Activated CD8-positive, alpha-beta memory T cell treated with anti-CD3 and anti-CD28 coated beads, Interleukin-2, amount 50 U/mL, for 1 hour (primary cell): ENCODE results near the gene PSMB1.
"Not testable (repeated sequence)": the region's sequence is repeated elsewhere in the genome, so short reads cannot be mapped to it uniquely, and the experiment has no call there.

Experiments
- DNase-seq: peaks from one replicate; pipeline ENCODE4 v3.0.0-alpha.2; 2020; ENCODE audit errors: extremely low read depth

The PSMB1 gene

GRCh38 chr6:170535004-170535403, 18.1 kb downstream of the PSMB1 start:
- no peak for DNase-seq

GRCh38 chr6:170533792-170534191, 19.3 kb downstream of the PSMB1 start:
- no peak for DNase-seq

DNA sequence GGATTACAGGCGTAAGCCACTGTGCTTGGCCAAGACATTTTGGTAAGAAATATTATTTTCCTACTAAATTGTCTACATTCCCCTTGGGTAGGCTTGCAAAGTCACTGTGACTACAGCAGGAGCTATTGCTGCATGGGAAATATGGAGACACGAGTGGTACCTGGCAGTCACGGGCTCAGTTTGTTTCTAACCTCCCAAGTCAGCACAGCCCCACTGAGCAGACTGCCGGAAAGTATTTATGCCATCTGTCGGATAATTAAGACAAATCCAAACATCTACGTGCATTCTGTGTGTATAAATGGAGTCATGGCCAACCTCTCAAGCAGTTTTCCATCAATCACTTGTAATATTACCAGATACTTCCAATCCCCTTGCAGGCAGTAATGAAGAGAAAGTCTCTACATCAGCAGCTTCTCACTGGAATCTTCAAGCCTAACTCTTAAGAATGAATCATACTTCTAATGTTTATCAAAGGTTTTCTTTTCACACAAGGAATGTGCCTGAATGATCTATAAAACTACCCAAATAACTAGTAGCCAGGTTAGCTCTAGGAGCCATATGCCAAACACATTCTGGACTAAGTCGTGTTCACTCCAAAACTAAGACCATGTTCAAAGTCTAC, 20.1 kb downstream of the PSMB1 start:
- no peak for DNase-seq

GRCh38 chr6:170529839-170530469, 23.2 kb downstream of the PSMB1 start:
- DNase-seq: peak; percentile 28

GRCh38 chr6:170527995-170528394, 25.1 kb downstream of the PSMB1 start:
- DNase-seq: not testable (repeated sequence)

DNA sequence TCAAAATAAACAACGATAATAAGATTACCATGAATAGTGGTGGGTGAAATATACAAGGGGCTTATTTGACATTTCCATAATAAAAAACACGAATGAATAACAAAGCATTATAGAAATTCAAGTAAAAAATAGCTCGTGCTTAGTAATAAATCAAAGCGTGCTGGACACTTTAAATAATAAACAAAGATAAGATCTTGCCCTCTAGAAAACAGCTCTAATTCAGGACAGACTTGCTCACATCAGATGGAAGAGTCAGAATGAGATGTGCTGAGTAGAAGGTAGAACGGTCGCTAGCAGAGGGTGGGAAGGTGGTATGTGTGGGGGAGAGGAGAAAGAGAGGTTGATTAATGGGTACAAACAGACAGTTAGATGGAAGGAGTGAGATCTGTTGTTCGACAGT, 27.3 kb downstream of the PSMB1 start:
- no peak for DNase-seq

GRCh38 chr6:170524172-170524502, 29.0 kb downstream of the PSMB1 start:
- no peak for DNase-seq

DNA sequence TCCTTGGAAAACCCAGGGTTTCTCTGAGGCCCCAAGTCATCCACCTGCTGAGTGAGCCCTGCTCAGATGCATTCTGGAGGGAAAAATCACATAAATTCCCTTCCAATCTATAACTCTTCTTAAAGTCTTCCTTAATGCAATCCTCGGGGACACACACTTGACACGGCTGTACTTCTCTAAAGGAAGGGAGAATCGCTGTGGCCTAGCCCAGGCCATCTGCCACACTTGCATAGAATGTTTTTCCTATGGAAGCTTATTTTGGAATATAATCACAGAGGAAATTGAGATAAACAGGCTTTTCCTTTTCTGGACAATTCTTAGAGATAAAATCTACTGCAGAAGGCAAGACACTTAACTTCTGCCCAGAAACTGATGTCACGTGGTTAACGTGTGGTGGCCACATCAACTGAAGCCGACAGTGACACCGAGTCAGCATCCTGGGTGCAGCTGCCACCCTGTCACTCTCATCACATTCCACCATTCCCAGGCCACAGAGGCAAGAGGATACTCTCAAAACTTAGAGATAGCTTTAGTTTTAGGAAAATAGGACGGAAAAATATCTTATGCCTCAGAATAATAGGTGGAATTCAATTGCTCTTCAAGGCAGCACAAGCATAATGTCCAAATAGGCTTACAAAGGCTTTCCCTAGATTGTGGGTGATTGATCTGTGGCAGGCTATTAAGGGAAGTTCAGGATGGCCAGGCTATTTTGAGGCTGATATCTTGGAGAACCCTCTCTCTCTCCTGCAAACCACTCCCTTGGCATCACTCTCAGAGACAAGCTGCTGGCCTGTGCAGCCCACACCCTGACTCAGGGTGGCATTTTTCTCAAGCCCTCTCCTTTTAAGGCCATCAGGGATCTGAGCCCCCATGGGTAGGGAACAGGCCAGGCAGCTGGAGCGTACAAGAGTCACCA, 29.6 kb downstream of the PSMB1 start:
- no peak for DNase-seq

DNA sequence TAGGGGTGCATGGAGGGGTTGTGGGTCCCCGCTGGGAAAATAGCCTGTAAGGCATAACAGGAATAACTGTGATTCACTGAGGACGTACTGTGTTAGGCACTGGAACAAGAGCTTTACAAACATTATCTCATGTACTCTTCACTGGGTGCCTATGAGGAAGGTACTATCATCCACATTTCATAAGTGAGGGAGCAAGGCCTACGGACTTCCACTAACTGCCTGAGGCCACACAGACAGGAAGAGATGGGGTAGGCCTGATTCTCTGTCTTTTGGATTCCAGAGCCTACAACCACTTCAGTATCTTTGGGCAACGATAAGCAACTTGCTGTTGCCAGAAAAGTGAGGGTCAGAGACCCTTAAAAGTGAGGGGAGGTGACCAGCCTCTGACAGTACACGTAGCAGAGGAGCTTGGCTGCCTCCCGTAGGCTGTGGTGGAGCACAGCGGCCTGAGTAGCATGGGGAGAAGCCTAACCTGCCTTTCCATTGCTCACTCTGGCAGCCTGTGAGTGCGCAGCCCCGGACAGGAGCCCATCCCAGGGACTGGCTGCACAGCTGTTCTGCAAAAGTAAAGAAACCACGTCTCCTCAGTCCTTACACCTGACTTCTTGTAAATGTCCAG, 30.4 kb downstream of the PSMB1 start:
- DNase-seq: no peak

DNA sequence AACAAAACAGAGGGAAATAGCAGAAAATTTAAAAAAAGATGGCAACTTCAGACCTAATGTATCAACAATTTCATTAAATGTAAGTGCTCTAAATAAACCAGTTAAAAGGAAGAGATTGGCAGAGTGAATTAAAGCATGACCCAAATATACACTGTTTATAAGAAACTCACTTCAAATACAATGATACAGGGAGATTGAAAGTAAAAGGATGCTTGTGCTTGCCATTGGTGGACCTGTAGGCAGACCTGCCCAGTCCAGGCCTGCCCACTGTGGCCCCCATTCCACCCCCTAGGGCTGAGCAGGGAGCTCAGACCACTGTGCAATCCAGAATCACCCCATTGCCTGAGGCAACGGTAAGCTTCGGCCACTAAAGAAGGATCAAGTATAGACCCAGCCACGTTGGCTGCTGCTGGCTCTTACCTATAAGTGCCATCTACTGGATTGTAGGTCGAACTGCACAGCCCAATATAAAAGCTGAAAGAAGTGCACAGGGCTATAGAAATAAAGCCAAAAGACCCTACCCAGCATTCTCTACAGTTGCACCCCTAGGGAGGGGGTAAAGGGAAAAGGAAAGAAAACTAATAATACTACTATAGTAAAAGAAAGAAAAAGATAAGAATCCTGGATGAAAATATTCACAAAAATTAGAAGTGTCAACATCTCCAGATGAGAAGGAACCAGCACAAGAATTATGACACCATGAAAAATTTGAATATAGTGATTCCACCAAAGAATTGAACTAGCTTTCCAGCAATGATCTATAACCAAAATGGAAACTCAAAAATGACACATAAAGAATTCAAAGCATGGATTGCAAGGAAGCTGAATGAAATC, 36.1 kb downstream of the PSMB1 start:
- peak; percentile 16 for DNase-seq

- no peak for DNase-seq
Measured at GRCh38 chr6:170514908-170515307, 38.2 kb downstream of the PSMB1 start.

DNA sequence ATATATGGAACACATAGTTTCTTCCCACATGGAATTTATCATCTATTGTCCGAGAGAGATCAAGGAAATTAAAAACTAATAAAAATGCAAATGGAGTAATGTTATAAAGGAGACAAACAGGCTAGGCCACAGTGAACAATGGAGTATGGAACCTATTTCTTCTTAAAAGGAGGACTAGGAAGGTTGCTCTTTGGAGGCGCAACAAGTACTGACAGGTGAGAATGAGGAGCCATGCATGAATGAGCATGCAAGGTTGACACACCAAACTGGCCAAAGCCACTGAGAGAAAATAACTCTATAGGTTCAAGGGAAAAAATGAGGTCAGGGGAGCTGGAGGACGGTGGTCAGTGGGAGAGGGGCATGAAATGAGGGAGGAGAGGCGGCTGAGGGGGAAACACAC, 40.9 kb downstream of the PSMB1 start:
- DNase-seq: no peak

DNA sequence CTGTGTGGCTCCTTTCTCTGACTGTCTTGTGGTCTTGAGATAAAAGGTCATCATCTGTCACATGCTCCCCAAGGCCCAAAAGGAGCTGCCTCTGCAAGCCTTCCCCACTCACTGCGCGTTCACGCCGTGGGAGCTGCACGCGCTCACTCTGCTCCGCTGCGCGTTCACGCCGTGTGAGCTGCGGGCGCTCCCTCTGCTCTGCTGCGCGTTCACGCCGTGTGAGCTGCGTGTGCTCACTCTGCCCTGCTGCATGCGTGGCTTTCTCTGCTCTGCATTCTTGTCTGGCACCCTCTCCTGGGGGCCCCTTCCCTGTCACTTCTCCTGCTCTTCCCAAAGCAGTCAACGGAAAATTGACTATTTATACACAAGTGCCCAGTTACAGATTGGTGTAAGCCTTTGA, 42.5 kb downstream of the PSMB1 start:
- DNase-seq: no peak

DNA sequence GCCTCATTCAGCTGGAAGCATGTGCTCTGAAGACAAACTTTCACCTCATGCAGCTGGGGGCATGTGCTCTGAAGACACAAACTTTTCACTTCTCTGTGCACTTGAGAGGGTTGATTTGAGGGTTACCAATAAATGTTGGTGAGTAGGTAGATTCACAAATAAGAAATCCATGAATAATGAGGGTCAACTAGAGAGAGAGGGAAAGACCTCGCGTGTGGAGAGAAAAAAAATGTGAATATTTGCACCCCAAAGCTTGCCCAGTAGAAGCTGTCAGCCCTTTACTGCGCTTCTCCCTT, 43.4 kb downstream of the PSMB1 start:
- DNase-seq: no peak

GRCh38 chr6:170508892-170509722, 44.0 kb downstream of the PSMB1 start:
- not testable (repeated sequence) for DNase-seq

DNA sequence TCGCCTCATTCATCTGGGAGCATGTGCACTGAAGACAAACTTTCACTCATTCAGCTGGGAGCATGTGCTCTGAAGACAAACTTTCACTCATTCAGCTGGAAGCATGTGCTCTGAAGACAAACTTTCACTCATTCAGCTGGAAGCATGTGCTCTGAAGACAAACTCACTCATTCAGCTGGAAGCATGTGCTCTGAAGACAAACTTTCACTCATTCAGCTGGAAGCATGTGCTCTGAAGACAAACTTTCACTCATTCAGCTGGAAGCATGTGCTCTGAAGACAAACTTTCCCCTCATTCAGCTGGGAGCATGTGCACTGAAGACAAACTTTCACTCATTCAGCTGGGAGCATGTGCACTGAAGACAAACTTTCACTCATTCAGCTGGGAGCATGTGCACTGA, 44.8 kb downstream of the PSMB1 start:
- DNase-seq: not testable (repeated sequence)

- DNase-seq: not testable (repeated sequence)
Measured at GRCh38 chr6:170507728-170508127, 45.4 kb downstream of the PSMB1 start.

DNA sequence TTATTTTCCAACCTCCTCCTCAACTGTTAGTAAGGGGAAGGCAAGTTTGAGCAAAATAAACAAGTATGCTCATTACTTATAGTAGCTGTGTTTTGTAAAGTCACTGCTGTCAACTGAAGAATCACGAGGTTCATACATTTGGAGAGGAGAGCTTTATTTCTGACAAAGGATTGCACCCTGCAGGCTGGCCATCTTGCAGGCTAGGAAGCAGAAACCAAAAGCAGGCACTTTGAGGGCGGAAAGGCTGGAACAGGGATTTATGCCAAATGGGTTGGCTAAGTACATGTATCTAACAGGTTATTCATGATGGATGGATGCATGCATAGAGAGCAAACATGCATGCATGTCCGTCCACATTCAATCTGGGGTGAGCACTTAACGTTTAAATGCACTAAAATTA, 46.7 kb downstream of the PSMB1 start:
- no peak for DNase-seq

DNA sequence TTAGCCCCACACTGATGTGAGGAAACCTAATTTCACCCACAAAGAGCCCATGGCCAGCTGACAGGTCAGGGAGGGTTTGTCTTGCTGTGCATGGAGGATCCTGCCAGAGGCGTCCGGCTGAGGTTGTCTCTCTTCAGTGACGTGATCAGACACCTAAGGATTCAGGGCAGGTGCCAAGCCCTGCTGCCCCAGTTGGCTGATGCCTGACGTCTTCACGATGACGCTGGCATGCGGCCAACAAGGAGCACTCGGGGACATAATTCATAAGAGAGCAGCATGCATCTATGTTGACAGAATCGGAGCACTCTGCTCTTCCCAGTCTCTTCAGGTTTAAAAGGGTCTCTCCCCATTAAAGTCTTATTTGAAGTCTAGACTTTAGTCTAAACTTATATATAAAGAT, 47.8 kb downstream of the PSMB1 start:
- no peak for DNase-seq

DNA sequence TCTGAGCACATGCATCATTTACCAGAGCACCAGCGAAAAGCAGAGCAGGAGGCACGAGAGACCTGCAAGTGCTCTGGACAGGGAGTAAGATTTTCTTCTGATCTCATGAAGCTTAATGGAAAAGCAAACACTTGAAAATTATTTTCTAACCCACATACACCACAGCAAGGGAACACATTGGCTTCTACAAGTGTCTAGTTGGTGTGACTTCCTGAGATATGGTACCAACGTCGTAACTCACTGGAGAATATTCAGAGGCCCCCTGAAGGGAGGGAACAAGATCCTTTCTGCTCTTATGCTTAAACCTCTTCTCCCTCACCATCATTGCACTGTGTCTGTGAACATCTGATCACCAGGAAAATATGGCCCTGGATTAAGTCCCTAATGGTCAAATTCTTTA, 48.6 kb downstream of the PSMB1 start:
- DNase-seq: no peak

DNA sequence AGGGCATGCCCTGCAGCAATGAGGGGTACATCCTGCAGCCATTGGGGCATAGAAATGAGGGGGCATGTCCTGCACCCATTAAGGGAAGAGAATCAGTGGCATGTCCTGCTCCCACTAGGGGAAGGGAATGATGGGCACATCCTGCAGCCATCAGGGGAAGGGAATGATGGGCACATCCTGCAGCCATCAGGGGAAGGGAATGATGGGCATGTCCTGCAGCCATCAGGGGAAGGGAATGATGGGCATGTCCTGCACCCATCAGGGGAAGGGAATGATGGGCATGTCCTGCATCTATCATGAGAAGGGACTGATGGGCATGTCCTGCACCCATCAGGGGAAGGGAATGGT, 49.7 kb downstream of the PSMB1 start:
- no peak for DNase-seq
